Esophagus muscularis mucosa (tissue), 4 donors: ENCODE results near the gene TMEM106B.

Source experiments
- EP300 ChIP-seq: sonication (generic); formaldehyde crosslinking; IDR thresholded peaks from one replicate; pipeline ENCODE4 v1.6.1; 2017; ENCODE audit warnings: antibody characterized with exemption
- POLR2A ChIP-seq: fragments of 450-650 bp; IDR thresholded peaks from one replicate; pipeline ENCODE4 v1.6.1; 2017; ENCODE audit warnings: antibody characterized with exemption, moderate library complexity, mild to moderate bottlenecking, low read depth
- POLR2AphosphoS5 ChIP-seq, 2 donors: sonication (generic); formaldehyde crosslinking; IDR thresholded peaks; one replicate each; pipeline ENCODE4 v1.6.1; 2017; ENCODE audit warnings: antibody characterized with exemption in 2 of 2
- TF ChIP-seq, protein P1 (sequence below), 3 experiments: fragments of 200-600 bp in 2 of 3; fragments of 450-650 bp in 1 of 3; sonication (generic) in 2 of 3; IDR thresholded peaks; one replicate each; pipeline ENCODE4 v1.5.1; 2017 to 2019; ENCODE audit warnings: antibody characterized with exemption in 3 of 3, mild to moderate bottlenecking in 2 of 3, moderate library complexity in 1 of 3

DNA sequence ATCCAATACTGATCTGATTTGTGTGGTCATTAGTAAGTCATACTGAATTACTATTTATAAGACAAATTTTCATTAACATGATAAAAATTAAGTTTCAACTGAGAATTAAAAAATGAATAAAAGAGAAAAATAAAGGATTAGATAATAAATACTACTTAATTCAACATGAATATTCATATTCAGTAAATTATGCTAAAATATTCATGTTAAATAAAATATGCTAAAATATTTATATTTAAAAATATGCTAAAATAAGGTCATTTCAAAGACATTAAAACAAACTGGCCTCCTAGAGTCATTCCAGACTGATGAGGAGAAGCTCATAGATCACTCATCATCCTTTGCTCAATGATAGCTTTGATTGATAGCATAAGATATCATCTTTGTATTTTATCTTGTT lies 16.7 kb upstream of the TMEM106B start:
- TF ChIP-seq, protein P1, sequence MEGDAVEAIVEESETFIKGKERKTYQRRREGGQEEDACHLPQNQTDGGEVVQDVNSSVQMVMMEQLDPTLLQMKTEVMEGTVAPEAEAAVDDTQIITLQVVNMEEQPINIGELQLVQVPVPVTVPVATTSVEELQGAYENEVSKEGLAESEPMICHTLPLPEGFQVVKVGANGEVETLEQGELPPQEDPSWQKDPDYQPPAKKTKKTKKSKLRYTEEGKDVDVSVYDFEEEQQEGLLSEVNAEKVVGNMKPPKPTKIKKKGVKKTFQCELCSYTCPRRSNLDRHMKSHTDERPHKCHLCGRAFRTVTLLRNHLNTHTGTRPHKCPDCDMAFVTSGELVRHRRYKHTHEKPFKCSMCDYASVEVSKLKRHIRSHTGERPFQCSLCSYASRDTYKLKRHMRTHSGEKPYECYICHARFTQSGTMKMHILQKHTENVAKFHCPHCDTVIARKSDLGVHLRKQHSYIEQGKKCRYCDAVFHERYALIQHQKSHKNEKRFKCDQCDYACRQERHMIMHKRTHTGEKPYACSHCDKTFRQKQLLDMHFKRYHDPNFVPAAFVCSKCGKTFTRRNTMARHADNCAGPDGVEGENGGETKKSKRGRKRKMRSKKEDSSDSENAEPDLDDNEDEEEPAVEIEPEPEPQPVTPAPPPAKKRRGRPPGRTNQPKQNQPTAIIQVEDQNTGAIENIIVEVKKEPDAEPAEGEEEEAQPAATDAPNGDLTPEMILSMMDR (IDR thresholded peaks at IDR 0.05) = no peak
- TF ChIP-seq POLR2A = no peak
- no peak for TF ChIP-seq EP300
- TF ChIP-seq POLR2AphosphoS5 (IDR thresholded peaks at IDR 0.05) = no peak
